PC-9 (cell line): ENCODE measurements around the gene SMAP1.

Experiments used
- CTCF ChIP-seq: fragments of 200-600 bp; sonication (generic); conservative IDR thresholded peaks from 2 replicates; pipeline ENCODE4 v1.6.1; 2017; ENCODE audit warnings: mixed run types, antibody characterized with exemption, mild to moderate bottlenecking, moderate library complexity
- EZH2 ChIP-seq: fragments of 200-600 bp; sonication (generic); IDR thresholded peaks from 2 replicates; pipeline ENCODE4 v1.8.0; 2017; ENCODE audit warnings: antibody characterized with exemption, low read depth

DNA sequence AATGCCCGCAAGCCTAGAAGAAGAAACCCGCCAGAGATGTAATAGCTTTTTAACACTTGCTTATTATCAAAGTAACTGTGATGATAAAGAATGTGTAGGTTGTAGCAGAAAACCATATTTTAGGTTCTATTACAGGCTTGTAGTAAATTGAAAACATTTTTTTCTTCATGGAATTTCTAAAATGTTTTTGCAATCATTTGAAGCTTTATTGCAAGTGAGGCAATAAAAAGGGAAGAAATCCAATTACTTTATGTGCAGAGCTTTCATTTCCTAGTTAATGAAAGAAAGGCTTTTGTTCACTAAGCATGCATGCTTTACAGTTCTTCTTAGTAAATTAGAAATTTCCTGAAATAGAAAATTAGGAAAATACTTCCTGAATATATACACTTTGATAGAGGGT is 154.1 kb downstream of the SMAP1 start:
- TF ChIP-seq EZH2 (no peak), CTCF (no peak)
